Measurements from ENCODE around the gene TSPAN9. TPM values are rescaled to one million over a fixed set of nuclear protein-coding genes. Genes with fewer than 3 reads are reported as not detected.

The TSPAN9 gene
- total and polyA plus RNA-seq, 9 of the 15 experiments (the other 6 are each of a cell fraction or from before 2014, with no cell fraction given) = 0.23 to 2.1 (median 0.60) TPM; not detected in 2

- CTCF ChIA-PET (ENCODE audit: low intra/inter-chr PET ratio) = no interaction called here
- no peaks in the 10 kb centered on the region for H3K79me2 ChIP-seq (ENCODE audit: control insufficient read depth, insufficient read depth, low read length)
- no peak for TF ChIP-seq RHOXF2B (CRISPR knock-in tag; conservative IDR thresholded peaks at IDR 0.05)
- TF ChIP-seq NFIC (IDR thresholded peaks at IDR 0.05) = no peak
- no peak for TF ChIP-seq CBX2 (IDR thresholded peaks at IDR 0.05; ENCODE audit: insufficient read depth, low read length, poor library complexity, severe bottlenecking)
- H4K20me1 ChIP-seq (replicated peaks; ENCODE audit: control insufficient read depth, insufficient read depth, low read length) = 0 out of 2 replicates have a peak, but pooled peaks cover 8% of the 10 kb centered on the region
- DNase-seq (ENCODE audit: extremely low read depth in 1 of 4, low spot score in 3 of 4) (no peak), ATAC-seq (no peak), FAIRE-seq (no peak)
- BruUV-seq (replicated peaks) = no TSS peak
- no peaks in the 10 kb centered on the region for H3K36me3 ChIP-seq (ENCODE audit: control insufficient read depth, insufficient read depth, low read length)
- in situ Hi-C loops (cut with MboI) (no loop called here), intact Hi-C loops (cut with micrococcal nuclease) (no loop called here)
- WGBS (ENCODE audit: insufficient coverage, low coverage, missing lambda C conversion rate) = 0% methylated on average over 5 of the region's 14 CpGs
- no peaks in the 10 kb centered on the region for H3K9me3 ChIP-seq (replicated peaks; ENCODE audit: control insufficient read depth, insufficient read depth, low read depth, low read length)
- peaks cover 0 to 30% of the 10 kb centered on the region in 2 experiments; a peak in 2 of 5 replicates for H3K27me3 ChIP-seq (ENCODE audit: control insufficient read depth in 2 of 2, insufficient read depth in 2 of 2, low read length in 2 of 2)
- H3K4me3 ChIP-seq = no peak overlapping the region
- no peaks in the 10 kb centered on the region for H3K9me1 ChIP-seq (ENCODE audit: control insufficient read depth, insufficient read depth, low read length)
- no peak overlapping the region for H2AFZ ChIP-seq (ENCODE audit: low read depth, low read length)
- no peak overlapping the region for H3K9ac ChIP-seq (ENCODE audit: insufficient read depth in 1 of 2, low read depth in 2 of 2, low read length in 2 of 2)
- POLR2A ChIA-PET = no interaction called here
- no peaks in the 10 kb centered on the region for H3K4me1 ChIP-seq (replicated peaks in 1 of 2; ENCODE audit: control insufficient read depth in 2 of 2, insufficient read depth in 2 of 2, low read length in 2 of 2)
- no peak overlapping the region for H3K27ac ChIP-seq (ENCODE audit: extremely low read depth, low read depth, low read length)
- H3K4me2 ChIP-seq (ENCODE audit: insufficient read depth, low read length) = no peak overlapping the region
These were observed 233.8 kb downstream of the TSPAN9 start for GRCh38 chr12:3311027-3311402.

- Histone ChIP-seq H3K9me1 (ENCODE audit: control insufficient read depth, insufficient read depth, low read length) (no peaks in the 10 kb centered on the region), H3K4me1 (replicated peaks in 1 of 2; ENCODE audit: control insufficient read depth in 2 of 2, insufficient read depth in 2 of 2, low read length in 2 of 2) (no peaks in the 10 kb centered on the region), H3K4me3 (no peak overlapping the region), H3K27me3 (ENCODE audit: control insufficient read depth in 2 of 2, insufficient read depth in 2 of 2, low read length in 2 of 2) (peaks cover 0 to 34% of the 10 kb centered on the region in 2 experiments; a peak in 2 of 5 replicates), H2AFZ (ENCODE audit: low read depth, low read length) (no peak overlapping the region), H3K9ac (ENCODE audit: insufficient read depth in 1 of 2, low read depth in 2 of 2, low read length in 2 of 2) (no peak overlapping the region), H4K20me1 (replicated peaks; ENCODE audit: control insufficient read depth, insufficient read depth, low read length) (0 out of 2 replicates have a peak, but pooled peaks cover 8% of the 10 kb centered on the region), H3K9me3 (replicated peaks; ENCODE audit: control insufficient read depth, insufficient read depth, low read depth, low read length) (no peaks in the 10 kb centered on the region), H3K79me2 (ENCODE audit: control insufficient read depth, insufficient read depth, low read length) (no peaks in the 10 kb centered on the region), H3K36me3 (ENCODE audit: control insufficient read depth, insufficient read depth, low read length) (no peaks in the 10 kb centered on the region), H3K27ac (ENCODE audit: extremely low read depth, low read depth, low read length) (no peak overlapping the region), H3K4me2 (ENCODE audit: insufficient read depth, low read length) (no peak overlapping the region)
- no TSS peak for BruUV-seq (replicated peaks)
- FAIRE-seq (no peak), ATAC-seq (no peak), DNase-seq (ENCODE audit: extremely low read depth in 1 of 4, low spot score in 3 of 4) (no peak)
- ChIA-PET POLR2A (no interaction called here), CTCF (ENCODE audit: low intra/inter-chr PET ratio) (no interaction called here)
- in situ Hi-C loops (cut with MboI) = no loop called here
- 0% methylated on average over 13 of the region's 14 CpGs for WGBS (ENCODE audit: insufficient coverage, low coverage, missing lambda C conversion rate)
- intact Hi-C loops (cut with micrococcal nuclease) = no loop called here
- no peak for TF ChIP-seq CHD4 (IDR thresholded peaks at IDR 0.05; ENCODE audit: insufficient read depth, insufficient replicate concordance, low read depth, low read length, poor library complexity, severe bottlenecking)
- TF ChIP-seq XRCC5 (IDR thresholded peaks at IDR 0.05; ENCODE audit: low read depth, low read length) = no peak
- no peak for TF ChIP-seq RREB1 (CRISPR knock-in tag; IDR thresholded peaks at IDR 0.05)
- TF ChIP-seq TCF7L2 (IDR thresholded peaks at IDR 0.05; ENCODE audit: low read depth, low read length) = no peak
- no peak for TF ChIP-seq ZNF384 (IDR thresholded peaks at IDR 0.05; ENCODE audit: low read depth, low read length)
- TF ChIP-seq ZNF184 (CRISPR knock-in tag; IDR thresholded peaks at IDR 0.05) = no peak
These were observed 234.4 kb downstream of the TSPAN9 start for GRCh38 chr12:3311491-3312103.

All from K562 (cell line).